Measurements from ENCODE around the gene LSS.

DNA sequence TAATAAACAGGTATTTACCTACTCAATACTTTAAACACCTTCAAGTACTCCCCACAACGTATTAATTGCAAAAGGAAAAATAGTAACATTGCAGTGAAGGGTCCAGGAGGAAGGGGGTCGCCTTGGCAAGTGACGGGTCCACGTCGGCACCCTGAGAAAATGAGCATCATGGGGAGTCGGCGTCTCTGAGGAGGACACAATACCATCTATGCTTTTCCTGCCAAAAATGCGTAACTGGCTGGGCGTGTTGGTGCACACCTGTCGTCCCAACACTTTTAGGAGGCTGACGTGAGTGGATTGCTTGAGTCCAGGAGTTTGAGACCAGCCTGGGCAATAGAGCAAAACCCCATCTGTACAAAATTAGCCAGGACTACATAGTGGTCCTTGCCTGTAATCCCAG is 80.5 kb downstream of the LSS start:
- TF ChIP-seq, protein P1, sequence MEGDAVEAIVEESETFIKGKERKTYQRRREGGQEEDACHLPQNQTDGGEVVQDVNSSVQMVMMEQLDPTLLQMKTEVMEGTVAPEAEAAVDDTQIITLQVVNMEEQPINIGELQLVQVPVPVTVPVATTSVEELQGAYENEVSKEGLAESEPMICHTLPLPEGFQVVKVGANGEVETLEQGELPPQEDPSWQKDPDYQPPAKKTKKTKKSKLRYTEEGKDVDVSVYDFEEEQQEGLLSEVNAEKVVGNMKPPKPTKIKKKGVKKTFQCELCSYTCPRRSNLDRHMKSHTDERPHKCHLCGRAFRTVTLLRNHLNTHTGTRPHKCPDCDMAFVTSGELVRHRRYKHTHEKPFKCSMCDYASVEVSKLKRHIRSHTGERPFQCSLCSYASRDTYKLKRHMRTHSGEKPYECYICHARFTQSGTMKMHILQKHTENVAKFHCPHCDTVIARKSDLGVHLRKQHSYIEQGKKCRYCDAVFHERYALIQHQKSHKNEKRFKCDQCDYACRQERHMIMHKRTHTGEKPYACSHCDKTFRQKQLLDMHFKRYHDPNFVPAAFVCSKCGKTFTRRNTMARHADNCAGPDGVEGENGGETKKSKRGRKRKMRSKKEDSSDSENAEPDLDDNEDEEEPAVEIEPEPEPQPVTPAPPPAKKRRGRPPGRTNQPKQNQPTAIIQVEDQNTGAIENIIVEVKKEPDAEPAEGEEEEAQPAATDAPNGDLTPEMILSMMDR (conservative IDR thresholded peaks at IDR 0.05 in 1 of 2, IDR thresholded peaks at IDR 0.05 in 1 of 2; ENCODE audit: extremely low read depth in 1 of 2, insufficient read depth in 1 of 2, low read depth in 1 of 2, low read length in 2 of 2), result no peak
- no peak for TF ChIP-seq EZH2 (IDR thresholded peaks at IDR 0.05; ENCODE audit: borderline replicate concordance, low read length)
